Erythroblast (primary cell): ENCODE results near the gene TMIGD1.
A peak's percentile ranks its signal among the peaks of the same experiment; 100 is the strongest.

Source experiments
- DNase-seq, 2 experiments: peaks; one replicate each; lab custom pipeline; 2025; lab: John Stamatoyannopoulos, UW
- GATA1 ChIP-seq: IDR thresholded peaks from 2 replicates; pipeline ENCODE4 v1.6.1; 2011; ENCODE audit warnings: low read depth, mild to moderate bottlenecking, control low read depth, low read length, moderate library complexity
- POLR2A ChIP-seq: IDR thresholded peaks from 2 replicates; pipeline ENCODE4 v1.6.1; 2011; ENCODE audit warnings: mild to moderate bottlenecking, low read length

Gene TMIGD1

DNA sequence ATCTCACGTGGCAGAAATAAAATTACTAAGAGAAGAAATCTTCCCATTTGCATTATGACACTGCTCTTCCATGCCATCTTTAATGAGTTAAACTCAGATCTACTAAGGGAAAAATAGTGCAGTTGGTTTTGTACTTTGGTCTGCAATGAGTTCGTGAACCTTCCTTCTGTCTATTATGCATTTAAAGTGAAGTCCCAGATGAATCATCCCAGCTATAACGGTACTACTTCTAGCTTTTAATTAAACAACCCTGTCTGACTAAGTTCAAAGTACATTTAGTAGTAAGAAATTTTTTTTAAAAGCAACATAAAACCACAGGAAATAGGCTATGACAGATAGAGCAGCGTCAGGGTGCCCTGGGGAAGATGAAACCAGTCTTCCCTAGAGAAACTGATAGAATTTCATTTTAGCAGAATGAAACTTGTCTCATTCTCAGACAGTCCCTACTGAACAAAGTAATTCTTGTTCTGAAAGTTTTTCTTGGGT, 1.8 kb downstream of the TMIGD1 start:
- DNase-seq: no peak
- TF ChIP-seq GATA1: no peak
- no peak for TF ChIP-seq POLR2A

GRCh38 chr17:30326809-30327208, 7.0 kb downstream of the TMIGD1 start:
- TF ChIP-seq GATA1 (no peak), POLR2A (no peak)
- no peak for DNase-seq

GRCh38 chr17:30324723-30325122, 9.1 kb downstream of the TMIGD1 start:
- TF ChIP-seq POLR2A (no peak), GATA1 (no peak)
- DNase-seq: peak in 1 of 2 experiments; percentile 6

GRCh38 chr17:30323895-30324319, 9.9 kb downstream of the TMIGD1 start:
- peak; percentile 33 to 83 for DNase-seq
- no peak for TF ChIP-seq GATA1
- no peak for TF ChIP-seq POLR2A

DNA sequence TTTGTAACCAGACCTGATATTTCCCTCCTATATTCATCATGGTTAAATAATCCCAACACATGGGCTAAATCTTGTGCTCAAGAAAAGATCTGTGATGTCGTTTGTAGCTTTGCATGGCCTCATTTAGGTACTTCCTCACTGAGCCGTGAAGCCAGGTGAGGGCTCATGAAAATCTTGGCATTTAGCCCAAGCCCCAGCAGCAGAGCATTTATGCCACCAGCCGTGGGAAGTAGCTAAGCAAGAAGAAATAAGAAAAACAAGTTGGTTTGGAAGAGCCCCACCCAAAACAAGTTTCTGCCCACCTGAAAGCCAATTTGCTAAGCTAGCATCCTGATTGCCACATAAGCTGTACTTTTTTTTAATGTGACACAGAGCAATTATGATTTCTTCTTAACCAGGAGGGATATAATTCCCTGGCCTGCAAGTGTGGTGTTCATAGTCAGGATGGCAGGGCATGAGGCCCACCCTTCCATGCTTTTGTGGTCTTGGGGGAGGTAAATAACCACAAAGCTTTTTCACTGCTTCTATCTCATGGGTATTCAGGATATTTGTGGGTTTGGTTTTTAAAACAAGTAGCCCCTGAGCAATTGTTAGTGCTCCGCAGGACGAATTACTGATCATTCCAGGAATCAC, 10.5 kb downstream of the TMIGD1 start:
- TF ChIP-seq GATA1: no peak
- no peak for TF ChIP-seq POLR2A
- DNase-seq: peak in 1 of 2 experiments; percentile 58

- no peak for TF ChIP-seq POLR2A
- no peak for TF ChIP-seq GATA1
Observed at GRCh38 chr17:30321314-30321713, 12.5 kb downstream of the TMIGD1 start.

DNA sequence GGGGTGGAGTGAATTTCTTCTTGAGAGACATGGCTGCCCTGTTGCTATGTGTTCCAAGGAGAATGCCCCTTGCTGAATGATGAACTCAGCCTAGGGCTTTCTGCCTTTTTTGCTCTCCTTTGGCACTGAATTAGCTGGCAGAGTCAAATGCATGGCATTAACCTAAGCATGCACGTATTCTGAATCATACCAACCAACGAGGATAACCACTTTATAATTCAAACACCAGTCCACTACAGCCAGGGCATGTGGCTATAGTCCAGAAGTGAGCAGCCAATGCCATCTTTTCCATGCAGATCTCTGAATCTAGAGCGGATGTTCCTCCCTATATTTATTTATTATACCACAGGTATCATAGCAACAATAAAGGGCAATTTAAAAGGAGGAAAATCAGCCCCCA, 15.7 kb downstream of the TMIGD1 start:
- TF ChIP-seq POLR2A: no peak
- TF ChIP-seq GATA1: no peak
- no peak for DNase-seq

More at GRCh38 chr17:30321314-30321713, 12.5 kb downstream of the TMIGD1 start:
- no peak for DNase-seq

DNA sequence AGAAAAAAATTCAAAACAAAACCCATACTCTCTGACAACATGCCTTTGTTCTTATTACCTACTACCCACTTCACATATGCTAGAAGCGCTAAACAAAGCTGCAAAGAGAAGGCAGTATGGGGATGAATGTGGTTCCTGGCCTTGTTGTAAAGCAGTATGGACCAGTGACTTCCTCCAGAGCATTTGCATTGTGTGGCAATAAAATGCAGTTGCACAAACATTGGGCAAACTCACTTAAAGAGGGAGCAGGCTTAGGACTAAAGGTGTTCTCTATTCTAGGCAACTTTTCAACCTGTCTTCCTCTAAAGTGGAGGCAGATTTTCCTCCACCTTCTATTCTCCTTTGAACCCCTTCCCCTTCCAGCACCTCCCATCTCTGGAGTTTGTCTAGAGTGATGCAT, 17.1 kb downstream of the TMIGD1 start:
- no peak for DNase-seq
- TF ChIP-seq GATA1 (no peak), POLR2A (no peak)

DNA sequence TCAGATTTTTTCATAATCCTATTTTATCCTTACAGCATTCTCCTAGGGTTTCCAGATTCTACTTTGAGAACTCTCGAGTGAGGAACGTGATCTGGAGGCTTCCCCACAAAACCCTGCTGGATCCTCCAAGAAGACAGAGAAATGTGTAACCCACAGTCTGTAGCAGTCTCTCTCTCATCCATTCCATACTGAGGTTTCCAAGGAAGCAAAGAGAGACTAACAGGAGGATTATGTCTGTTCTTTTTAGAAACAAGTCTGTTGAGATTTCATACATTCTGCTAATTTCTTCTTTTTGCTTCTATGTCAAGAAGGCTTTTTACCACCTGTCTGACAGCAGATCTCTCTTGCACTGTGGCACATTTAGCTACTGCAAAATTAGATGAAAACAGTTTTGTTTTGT, 18.8 kb downstream of the TMIGD1 start:
- no peak for DNase-seq
- TF ChIP-seq GATA1 (no peak), POLR2A (no peak)

DNA sequence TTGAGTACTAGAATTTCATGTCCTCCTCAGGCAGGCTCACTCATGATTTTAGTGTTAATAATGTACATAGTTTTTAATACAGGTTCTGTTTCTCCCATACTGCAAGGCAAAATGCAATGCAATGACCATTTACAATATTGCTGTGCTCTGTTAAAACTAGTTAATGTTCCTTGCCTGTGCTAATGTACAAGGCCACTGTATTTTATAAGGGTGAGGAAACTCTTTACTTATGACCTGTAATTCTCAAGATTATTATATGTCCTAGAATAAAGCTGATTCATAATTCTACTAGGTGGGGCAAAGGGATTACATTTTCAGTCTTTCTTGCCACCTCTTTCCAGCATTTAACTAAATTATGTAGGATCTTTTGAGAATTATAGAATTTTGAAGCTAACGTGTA, 19.4 kb downstream of the TMIGD1 start:
- no peak for DNase-seq
- TF ChIP-seq POLR2A (no peak), GATA1 (no peak)

DNA sequence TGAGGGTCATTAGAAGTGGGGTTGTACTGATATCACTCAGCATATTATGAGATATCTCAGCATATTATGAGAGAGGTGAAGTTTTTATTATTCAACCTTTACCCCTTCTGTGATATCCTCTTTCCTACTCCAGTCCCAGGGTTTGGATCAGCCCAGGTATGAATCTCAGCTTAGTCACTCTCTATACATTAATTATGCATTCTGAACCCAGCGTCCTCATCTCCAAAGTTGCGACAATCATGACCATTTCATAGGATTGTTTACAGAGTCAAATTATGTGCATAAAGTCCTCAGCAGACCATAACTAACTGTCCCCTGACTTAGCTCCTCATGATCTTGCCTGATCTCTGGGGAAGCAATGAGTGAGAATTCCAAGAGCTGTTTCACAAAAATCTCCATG, 21.6 kb downstream of the TMIGD1 start:
- no peak for TF ChIP-seq POLR2A
- no peak for TF ChIP-seq GATA1
- DNase-seq: no peak

DNA sequence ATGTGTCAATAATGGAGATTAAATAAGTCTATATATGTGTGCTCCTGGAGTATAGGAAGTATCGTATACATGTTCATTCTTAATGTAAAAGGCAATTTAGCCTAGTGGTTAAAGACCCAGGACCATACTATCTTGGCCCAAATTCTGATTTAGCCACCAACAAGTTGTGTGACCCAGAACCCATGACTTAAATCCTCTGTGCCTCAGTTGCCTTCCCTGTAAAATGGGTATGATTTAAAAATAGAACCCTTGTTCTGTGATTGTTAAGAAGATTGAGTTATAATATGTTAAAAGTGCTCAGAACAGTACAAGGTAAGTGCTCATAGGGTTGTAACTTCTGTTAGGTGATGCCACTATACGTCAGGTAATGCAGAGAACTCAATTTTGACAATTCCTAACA, 23.3 kb downstream of the TMIGD1 start:
- TF ChIP-seq GATA1 (no peak), POLR2A (no peak)
- no peak for DNase-seq

DNA sequence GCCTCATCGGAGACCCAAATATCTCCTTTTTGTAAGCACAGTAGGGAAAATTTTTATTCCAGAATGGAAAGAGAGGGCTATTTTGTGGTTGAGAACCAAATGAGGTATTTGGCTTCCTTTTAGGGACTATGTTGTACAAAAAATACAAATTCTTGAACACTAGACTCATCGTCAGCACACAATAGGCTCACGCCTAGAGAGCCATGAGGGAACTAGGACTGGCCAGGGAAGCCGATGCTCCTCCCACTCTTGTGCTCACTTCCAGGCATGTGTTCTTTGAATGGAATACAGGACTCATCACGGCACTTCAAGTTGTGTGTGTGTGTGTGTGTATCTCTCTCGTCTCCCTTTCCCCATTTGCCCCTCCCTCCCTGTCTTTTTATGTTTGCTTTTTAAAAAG, 24.3 kb downstream of the TMIGD1 start:
- TF ChIP-seq POLR2A: no peak
- TF ChIP-seq GATA1: no peak
- no peak for DNase-seq

DNA sequence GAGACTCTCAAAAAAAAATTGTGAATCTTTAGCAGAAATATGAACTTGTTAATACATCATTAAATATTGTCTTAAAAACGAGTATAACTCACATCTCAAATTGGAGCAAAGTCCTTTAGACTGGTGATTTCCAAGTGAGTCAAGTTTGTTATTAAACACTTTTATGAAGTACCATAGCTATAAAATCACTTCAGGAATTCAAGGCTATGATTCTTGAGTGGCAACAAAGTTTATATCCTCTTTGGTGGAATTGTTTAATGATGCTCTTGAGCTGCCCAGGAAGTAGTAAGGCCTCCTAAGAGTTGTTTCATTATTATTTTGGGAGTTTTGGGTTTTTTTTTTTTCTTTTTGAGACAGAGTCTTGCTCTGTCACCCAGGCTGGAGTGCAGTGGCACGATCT, 25.5 kb downstream of the TMIGD1 start:
- TF ChIP-seq POLR2A (no peak), GATA1 (no peak)
- DNase-seq: no peak

GRCh38 chr17:30304778-30305177, 29.1 kb downstream of the TMIGD1 start:
- no peak for DNase-seq
- no peak for TF ChIP-seq POLR2A
- TF ChIP-seq GATA1: no peak
